GM12892 (cell line): ENCODE measurements around the gene YWHAB.

Source experiments
- POLR2A ChIP-seq: IDR thresholded peaks from 2 replicates; pipeline ENCODE4 v1.6.1; 2011; ENCODE audit warnings: low read depth, low read length, control low read depth
- TAF1 ChIP-seq: IDR thresholded peaks from 2 replicates; pipeline ENCODE4 v1.6.1; 2011; ENCODE audit warnings: low read depth, mild to moderate bottlenecking, control low read depth, low read length, borderline replicate concordance

DNA sequence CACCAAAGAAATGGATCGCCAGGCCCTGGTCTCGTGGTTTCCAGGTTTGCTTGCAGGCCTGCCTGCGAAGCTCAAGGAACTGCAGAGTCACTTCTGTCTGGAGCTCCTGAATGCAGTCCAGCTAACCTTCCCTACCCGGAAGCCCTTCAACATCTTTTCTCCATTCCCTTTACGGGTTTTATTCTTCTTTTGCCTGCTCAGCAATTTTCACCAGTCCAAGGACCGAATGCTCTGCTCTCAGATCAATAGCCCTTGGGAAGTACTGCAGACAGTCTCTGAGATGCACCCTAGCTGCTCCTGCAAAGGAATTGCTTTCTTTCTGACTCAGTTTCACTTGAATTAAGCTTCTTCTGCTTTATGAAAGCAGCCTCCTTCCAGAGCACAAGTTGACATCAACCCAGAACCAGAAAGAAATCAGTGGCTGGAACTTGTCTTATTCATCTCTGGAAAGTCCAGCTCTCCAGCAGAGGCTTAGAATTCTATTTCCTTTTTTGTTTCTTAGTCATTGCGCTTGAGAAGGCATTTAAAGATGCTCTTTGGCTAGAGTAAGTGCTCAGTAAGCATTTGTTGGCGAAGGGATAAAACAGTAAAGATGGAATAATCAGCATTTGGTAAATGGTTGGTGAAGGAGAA lies 18.7 kb upstream of the YWHAB start:
- TF ChIP-seq TAF1 (no peak), POLR2A (no peak)
